ENCODE measurements around the gene ZNF436.

ZNF436 gene

DNA sequence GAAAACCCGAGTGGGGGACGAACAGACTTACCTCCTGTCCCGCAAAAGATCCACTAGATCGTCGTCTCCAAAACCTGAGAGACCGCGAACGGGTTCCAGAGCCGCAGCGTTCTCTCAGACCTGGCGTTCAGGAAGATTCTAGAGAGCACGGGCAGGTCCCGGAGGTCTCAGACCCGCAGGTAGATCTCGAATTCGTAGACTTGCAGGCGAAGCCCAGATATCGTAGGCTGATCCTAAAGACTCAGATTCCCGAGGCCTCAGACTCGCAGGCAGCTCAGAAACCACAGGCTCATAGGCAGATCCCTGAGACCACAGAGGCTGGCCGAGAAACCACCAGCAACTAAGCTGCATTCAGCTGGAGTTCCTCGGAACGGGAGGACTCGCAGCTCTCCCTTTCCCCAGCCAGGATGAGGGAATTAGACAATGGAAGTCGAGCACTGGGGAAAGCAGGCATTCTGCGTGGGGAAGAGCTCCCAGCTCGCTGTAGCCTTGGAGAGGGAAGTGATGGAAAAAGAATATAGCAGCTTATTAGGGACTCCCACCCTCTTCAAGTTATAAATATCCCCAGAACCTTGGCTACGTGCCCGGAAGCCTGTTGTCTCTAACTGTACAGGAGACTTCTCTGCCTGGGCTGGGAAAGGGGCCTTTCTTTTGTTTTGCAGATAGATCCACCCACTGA, at the start of gene ZNF436:
TSS of gene ZNF436 (minus strand) at position 502 of the 679 bp plus-strand sequence. CDS start 1,831 bp downstream, outside the sequence.
- no peak for DNase-seq (ENCODE audit: low read depth in 1 of 2, low spot score in 1 of 2)

DNA sequence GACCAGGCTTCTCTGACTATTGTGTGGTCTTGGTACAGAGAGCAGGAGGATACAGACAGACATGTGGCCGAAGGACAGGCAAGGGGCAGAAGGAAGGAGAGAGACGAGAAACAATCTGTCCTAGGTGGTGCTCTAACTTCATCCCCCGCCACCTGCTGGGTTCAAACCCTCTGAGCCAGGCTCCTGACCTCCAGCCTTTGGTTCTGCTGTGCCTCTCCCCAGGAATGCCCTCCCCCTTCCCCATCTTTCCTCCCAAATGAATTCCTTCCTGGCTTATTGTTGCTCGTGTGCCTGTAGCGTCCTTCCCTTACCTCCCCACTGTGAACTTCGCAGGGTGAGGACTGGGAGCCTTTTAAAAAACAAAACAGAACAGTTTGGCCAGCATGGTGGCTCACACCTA, 49.5 kb upstream of the ZNF436 start:
- DNase-seq (ENCODE audit: low read depth in 1 of 2, low spot score in 1 of 2), result no peak

- DNase-seq (ENCODE audit: low read depth in 1 of 2, low spot score in 1 of 2), result no peak
Measured at GRCh38 chr1:23417570-23417969, 47.9 kb upstream of the ZNF436 start.

DNA sequence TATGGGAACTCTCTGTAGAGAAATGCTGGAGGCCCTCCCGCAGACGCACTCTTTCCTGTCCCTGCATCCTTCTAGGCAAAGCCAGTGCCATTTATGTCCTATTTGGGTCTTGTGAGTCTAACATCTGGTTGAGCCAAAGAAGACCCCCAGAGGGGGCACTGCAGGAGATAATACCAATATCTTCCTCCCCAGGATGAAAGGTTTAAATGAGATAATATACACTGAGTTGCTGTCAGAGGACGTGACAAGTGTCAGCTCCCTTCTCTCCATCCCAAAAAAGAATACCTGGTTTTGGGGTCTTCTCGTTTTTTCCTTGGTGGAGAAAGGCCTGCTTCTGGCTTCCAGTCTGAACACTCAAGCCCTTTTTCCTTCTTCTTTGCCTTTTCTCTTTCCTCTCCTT, 47.3 kb upstream of the ZNF436 start:
- DNase-seq (ENCODE audit: low read depth in 1 of 2, low spot score in 1 of 2), result no peak

DNA sequence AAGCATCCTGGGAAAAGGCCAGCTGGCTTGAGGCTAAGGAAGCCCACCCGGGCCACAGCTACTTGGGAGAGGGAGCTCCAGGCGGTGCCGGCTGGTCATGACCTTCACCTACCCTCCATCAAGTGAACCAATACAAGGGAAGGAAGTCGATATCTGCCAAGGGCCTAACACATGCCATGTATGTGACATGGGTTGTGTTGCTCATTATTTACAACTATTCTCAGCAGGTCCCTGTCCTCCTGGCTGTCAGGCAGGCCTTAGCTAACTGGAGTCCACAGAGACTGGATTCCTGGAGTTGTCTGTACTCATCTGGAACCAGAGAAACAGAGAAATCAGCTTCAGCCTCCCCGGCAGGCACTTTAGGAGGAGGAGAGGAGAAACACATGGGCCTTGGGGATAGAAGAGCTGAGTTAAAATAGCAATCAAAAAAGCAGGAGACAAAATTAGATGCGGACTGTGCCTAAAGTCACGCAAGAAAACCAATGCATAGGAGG, 39.2 kb upstream of the ZNF436 start:
- no peak for DNase-seq (ENCODE audit: low read depth in 1 of 2, low spot score in 1 of 2)

DNA sequence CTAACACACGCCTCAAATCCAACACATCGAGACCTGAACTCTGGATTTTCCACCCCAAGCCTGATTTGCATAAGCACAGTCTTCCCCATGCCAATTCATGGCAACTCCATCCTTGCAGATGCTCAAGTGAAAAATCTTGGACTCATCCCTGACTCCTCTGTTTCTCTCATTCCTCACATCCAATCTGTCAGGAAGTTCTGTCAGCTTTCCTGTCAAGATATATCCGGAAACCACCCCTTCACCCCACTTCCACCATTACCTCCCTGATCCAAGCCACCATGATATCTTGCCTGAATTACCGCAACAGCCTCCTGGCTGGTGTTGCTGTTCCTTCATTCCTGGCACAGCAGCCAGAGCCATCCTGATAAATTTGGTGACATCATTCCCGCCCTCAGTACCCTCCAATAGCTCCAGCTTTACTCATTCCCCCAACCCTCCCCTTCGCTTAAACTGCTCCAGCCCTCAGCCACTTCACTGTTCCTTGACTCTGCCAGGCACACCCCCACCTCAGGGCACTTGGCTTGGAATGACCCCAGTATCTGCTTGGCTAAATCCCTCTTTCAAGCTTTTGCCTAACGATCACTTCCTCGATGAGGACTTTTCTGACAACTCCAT, 37.5 kb upstream of the ZNF436 start:
- no peak for DNase-seq (ENCODE audit: low read depth in 1 of 2, low spot score in 1 of 2)

GRCh38 chr1:23405946-23406345, 36.3 kb upstream of the ZNF436 start:
- no peak for DNase-seq (ENCODE audit: low read depth in 1 of 2, low spot score in 1 of 2)

GRCh38 chr1:23403735-23404486, 34.3 kb upstream of the ZNF436 start:
- peak; percentile 67 to 76 for DNase-seq (ENCODE audit: low read depth in 1 of 2, low spot score in 1 of 2)

- no peak for DNase-seq (ENCODE audit: low read depth in 1 of 2, low spot score in 1 of 2)
Measured at GRCh38 chr1:23403355-23403734, 33.7 kb upstream of the ZNF436 start.

- no peak for DNase-seq (ENCODE audit: low read depth in 1 of 2, low spot score in 1 of 2)
Measured at GRCh38 chr1:23403038-23403336, 33.4 kb upstream of the ZNF436 start.

GRCh38 chr1:23402286-23403037, 32.8 kb upstream of the ZNF436 start:
- no peak for DNase-seq (ENCODE audit: low read depth in 1 of 2, low spot score in 1 of 2)

GRCh38 chr1:23401313-23401712, 31.7 kb upstream of the ZNF436 start:
- no peak for DNase-seq (ENCODE audit: low read depth in 1 of 2, low spot score in 1 of 2)

DNA sequence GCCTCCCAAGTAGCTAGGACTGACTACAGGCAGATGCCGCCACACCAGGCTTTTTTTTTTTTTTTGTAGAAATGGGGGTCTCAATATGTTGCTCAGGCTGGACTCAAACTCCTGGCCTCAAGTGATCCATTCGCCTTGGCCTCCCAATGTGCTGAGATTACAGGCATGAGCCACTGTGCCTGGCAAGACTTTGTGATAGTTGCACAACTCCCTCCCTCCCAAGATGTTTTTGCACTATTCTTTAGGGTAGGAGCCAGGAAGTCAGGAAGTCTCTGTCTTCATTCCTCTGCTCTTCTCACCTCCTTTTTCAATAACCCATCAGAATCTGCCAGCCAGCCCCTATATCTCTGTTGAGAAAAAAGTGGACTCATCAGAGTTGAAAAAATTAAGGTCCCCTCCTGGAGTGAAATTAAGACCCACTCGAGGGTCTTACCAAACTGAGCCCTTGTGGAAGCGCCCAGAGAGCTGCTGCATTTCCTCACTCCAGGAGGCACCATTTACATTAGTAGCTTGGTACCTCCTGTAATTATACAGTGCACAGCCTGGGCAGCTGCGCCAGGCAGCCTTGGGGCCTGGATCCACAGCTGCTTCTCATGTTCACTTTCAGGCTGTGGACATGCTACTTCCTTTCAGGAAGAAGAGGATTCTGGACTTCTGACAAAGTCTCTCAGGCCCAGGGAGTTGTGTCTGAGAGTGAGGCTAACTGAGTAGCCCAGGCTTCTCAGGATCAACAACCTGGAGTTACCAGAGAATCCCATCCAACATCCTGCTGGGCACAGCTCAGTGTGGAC, 30.9 kb upstream of the ZNF436 start:
- DNase-seq (ENCODE audit: low read depth in 1 of 2, low spot score in 1 of 2), result no peak

- no peak for DNase-seq (ENCODE audit: low read depth in 1 of 2, low spot score in 1 of 2)
Measured at GRCh38 chr1:23399229-23399628, 29.6 kb upstream of the ZNF436 start.

DNA sequence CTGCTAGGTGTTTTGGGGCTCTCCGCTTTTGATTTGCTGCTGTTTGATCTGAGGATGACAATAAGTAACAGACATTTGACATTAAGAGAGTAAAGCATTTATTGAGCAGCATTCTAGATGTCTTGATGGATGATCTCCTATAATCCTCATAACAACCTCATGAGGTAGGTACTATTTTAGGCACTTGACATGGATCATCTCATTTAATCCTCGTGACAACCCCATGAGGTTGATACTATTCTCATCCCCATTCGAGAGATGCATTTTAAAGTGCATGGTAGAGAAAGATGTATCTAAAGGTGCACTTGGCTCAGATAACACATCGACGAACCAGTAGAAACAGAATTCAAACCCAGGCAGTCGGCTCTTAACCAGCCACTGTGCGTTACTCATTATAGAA, 28.3 kb upstream of the ZNF436 start:
- no peak for DNase-seq (ENCODE audit: low read depth in 1 of 2, low spot score in 1 of 2)

DNA sequence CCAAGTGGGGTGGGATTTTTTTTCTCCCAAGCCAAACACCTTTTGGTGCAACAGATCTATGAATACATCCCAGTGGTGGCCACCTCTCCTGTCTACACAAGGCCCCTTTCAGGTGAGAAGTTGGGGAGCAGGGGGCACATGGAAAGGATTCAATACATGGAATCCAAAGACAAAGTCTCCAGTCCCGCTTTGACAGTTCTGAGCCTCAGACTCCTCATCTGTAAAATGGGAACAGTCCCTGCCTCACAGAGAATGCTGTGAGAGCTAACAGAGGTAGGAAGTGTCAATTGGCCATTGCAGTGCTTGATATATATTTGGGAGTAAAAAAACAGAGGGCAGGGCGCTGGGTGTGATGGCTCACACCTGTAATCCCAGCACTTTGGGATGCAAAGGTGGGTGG, 26.7 kb upstream of the ZNF436 start:
- no peak for DNase-seq (ENCODE audit: low read depth in 1 of 2, low spot score in 1 of 2)

- no peak for DNase-seq (ENCODE audit: low read depth in 1 of 2, low spot score in 1 of 2)
Measured at GRCh38 chr1:23395849-23396248, 26.2 kb upstream of the ZNF436 start.

DNA sequence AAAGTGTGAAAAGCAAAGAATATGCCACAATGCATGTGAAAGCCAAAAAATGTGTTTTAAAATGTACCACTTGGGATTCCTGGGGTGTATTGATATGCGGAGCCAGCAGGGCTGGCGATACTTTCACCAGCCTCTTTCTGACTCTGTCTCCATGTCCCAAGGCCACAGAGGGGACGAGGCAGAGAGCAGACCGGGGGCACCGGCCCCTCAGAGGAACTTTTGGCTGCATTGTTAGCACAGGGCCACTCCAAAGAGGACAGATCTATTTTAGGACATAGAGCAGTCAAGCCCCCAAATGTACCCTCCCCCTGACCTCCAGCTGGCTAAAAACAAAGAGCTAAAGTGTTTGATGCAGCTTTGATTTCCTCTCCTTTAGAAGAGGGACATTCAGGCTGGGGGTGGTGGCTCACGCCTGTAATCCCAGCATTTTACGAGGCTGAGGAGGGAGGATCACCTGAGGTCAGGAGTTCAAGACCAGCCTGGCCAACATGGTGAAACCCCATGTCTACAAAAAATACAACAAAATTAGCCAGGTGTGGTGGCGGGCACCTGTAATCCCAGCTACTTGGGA, 25.6 kb upstream of the ZNF436 start:
- no peak for DNase-seq (ENCODE audit: low read depth in 1 of 2, low spot score in 1 of 2)

DNA sequence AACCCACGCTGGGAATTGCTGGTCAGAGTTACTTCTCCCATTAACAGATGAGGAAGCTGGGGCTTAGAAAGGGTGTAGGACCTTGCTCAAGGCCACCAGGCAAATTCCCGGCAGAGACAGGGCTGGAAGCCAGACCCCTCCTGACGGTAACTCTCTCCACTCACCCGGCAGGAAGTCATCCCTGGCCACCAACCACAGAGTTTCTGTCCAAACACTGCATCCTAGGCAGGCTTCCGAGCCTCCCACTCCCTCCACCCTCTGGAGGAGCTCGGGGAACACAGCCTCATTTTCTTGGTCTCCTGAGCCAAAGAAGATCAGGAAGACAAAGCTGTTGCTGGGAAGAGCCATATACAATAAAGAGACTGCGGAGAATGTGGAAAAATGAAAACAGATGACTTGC, 25.0 kb upstream of the ZNF436 start:
- DNase-seq (ENCODE audit: low read depth in 1 of 2, low spot score in 1 of 2), result no peak

GRCh38 chr1:23394181-23394580, 24.5 kb upstream of the ZNF436 start:
- DNase-seq (ENCODE audit: low read depth in 1 of 2, low spot score in 1 of 2), result no peak

GRCh38 chr1:23393706-23394105, 24.1 kb upstream of the ZNF436 start:
- DNase-seq (ENCODE audit: low read depth in 1 of 2, low spot score in 1 of 2), result no peak

All from activated T-helper 1 cell treated with anti-CD3 and anti-CD28 coated beads, Interleukin-2, amount 50 U/mL, for 16 hours (primary cell).